Measurements from ENCODE around the gene DLG3.

DLG3 gene

GRCh38 chrX:70470850-70471289 lies 26.2 kb downstream of the DLG3 start:
- no peak for DNase-seq (ENCODE audit: low spot score)
- no peak for TF ChIP-seq CTCF (IDR thresholded peaks at IDR 0.05; ENCODE audit: borderline replicate concordance, control extremely low read depth, extremely low read depth, insufficient read depth, missing control alignments)
- in situ Hi-C loops (cut with MboI; ENCODE audit: low sequenced_read_pairs, unreplicated experiment), result loop anchor here (25.0 kb wide), 1 partner anchor 191 kb away; no protein-coding TSS in a partner anchor

- no peak for DNase-seq (ENCODE audit: low spot score)
- no peak for TF ChIP-seq CTCF (IDR thresholded peaks at IDR 0.05; ENCODE audit: borderline replicate concordance, control extremely low read depth, extremely low read depth, insufficient read depth, missing control alignments)
- in situ Hi-C loops (cut with MboI; ENCODE audit: low sequenced_read_pairs, unreplicated experiment), result no loop called here
These were observed 31.7 kb downstream of the DLG3 start for GRCh38 chrX:70476166-70476933.

DNA sequence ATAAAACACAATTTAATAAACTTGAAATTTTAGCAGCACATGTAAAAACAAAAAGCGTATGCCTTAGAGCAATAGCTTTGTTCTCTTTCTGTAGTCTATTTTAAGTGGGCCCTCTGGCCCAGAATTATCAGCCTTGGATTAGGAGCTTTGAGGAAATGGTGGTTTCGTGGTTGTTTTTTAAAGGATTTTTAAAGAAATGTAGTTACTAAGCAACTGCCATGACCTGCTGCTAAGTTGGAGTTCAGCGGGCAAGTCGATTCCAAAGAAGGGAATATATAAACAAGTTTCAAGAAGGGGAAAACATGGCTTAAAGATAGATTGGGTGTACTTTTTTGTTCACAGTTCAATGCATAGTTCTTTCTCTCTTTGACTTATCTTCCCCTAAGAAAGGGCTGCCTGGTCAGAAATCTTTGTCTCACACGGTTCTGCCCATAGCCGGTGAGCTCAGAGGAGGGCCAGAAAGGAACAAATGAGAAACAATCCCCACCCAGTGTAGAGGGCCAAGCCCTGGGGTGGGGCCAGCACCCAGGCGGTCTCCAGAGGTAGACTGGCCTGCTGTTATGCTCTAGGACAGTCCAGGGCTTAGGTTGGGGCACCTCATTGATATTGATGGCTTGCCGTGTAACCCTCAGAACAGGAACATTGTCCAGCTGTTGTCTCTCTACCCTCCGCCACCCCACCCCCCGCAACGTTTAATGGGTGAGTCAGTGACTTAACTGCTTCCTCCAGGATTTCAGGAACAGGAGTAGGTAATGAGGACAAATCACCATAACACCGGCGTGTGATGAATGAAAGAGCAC lies 32.5 kb downstream of the DLG3 start:
- in situ Hi-C loops (cut with MboI; ENCODE audit: low sequenced_read_pairs, unreplicated experiment), result no loop called here
- TF ChIP-seq CTCF (IDR thresholded peaks at IDR 0.05; ENCODE audit: borderline replicate concordance, control extremely low read depth, extremely low read depth, insufficient read depth, missing control alignments), result no peak
- no peak for DNase-seq (ENCODE audit: low spot score)

GRCh38 chrX:70477734-70478075 lies 33.1 kb downstream of the DLG3 start:
- DNase-seq (ENCODE audit: low spot score), result no peak
- TF ChIP-seq CTCF (IDR thresholded peaks at IDR 0.05; ENCODE audit: borderline replicate concordance, control extremely low read depth, extremely low read depth, insufficient read depth, missing control alignments), result no peak
- in situ Hi-C loops (cut with MboI; ENCODE audit: low sequenced_read_pairs, unreplicated experiment), result no loop called here

- no peak for DNase-seq (ENCODE audit: low spot score)
- in situ Hi-C loops (cut with MboI; ENCODE audit: low sequenced_read_pairs, unreplicated experiment), result no loop called here
- TF ChIP-seq CTCF (IDR thresholded peaks at IDR 0.05; ENCODE audit: borderline replicate concordance, control extremely low read depth, extremely low read depth, insufficient read depth, missing control alignments), result no peak
These were observed 34.1 kb downstream of the DLG3 start for GRCh38 chrX:70478526-70479245.

DNA sequence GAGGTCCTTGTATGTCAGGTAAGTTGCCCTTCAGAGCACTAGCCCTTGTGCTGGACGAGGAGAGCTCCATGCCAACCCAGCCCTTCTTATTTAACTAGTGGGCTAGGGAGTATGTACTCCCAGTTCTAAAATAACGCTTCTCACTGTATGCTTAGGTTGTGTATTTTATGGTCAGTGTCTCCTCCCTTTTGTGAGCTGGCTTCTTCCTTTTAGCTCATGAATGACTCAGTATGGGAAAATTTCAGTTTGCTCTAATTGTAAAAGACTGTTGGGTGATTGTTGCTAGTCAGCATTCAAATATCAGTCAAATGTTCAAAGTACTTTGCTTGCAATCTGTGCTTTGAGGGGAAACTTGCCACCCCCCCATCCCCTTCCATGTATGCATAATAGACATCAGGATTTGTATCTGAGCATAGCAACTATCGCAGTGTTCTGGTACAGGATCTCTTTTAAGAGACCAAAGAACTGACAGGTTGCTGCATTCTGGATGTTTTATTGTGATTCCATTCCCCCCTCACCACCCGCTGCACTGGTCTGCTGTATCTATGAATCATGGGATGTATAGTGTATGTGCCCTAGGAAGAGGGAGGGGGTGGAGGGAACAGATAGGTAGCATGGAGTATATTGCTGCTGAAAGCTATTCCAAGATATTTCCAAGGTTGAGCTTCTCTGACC lies 34.7 kb downstream of the DLG3 start:
- TF ChIP-seq CTCF (IDR thresholded peaks at IDR 0.05; ENCODE audit: borderline replicate concordance, control extremely low read depth, extremely low read depth, insufficient read depth, missing control alignments), result no peak
- DNase-seq (ENCODE audit: low spot score), result no peak
- in situ Hi-C loops (cut with MboI; ENCODE audit: low sequenced_read_pairs, unreplicated experiment), result no loop called here
